GM12878 (cell line): ENCODE results near the gene ZNF133. TPM values are rescaled to one million over a fixed set of nuclear protein-coding genes. Genes with fewer than 3 reads are reported as not detected.

Experiments
- ATAC-seq: fragments of 200-7000 bp; cut with Tn5 transposase; 3 replicates; pipeline ENCODE4 v1.9.1; 2020; ENCODE audit warnings: mild to moderate bottlenecking, moderate library complexity
- BruUV-seq: library from RNA; stranded (reverse); fragments of 400-500 nt; replicated peaks from 2 replicates; lab custom pipeline; 2021; lab: Mats Ljungman, UMichigan
- CTCF ChIA-PET: fragments of 300-600 bp; sonication (Branson Sonifier 250); formaldehyde crosslinking; extraction: SDS; loops from one replicate; lab custom pipeline; 2021; ENCODE audit warnings: inconsistent platforms; lab: Yijun Ruan, JAX
- POLR2A ChIA-PET: fragments of 350-600 bp; formaldehyde crosslinking; extraction: SDS; loops from one replicate; lab custom pipeline; 2021; ENCODE audit warnings: inconsistent platforms; lab: Charles Lee
- RAD21 ChIA-PET: fragments of 300-600 bp; sonication (Branson Sonifier 250); formaldehyde crosslinking; loops from one replicate; lab custom pipeline; 2023; ENCODE audit warnings: antibody characterized with exemption; ENCODE audit not compliant: unreplicated experiment; lab: Charles Lee
- SMC1A ChIA-PET: fragments of 300-600 bp; sonication (Branson Sonifier 250); formaldehyde crosslinking; loops from one replicate; lab custom pipeline; 2023; ENCODE audit not compliant: unreplicated experiment, uncharacterized antibody; lab: Charles Lee
- DNase-seq: peaks from one replicate; pipeline ENCODE4 v3.0.0-alpha.2; 2011; ENCODE audit warnings: low read depth, low spot score
- FAIRE-seq: peaks from 3 replicates; lab custom pipeline; 2011; peaks lifted over from hg19 to GRCh38; lab: Jason Lieb, UNC
- H2AFZ ChIP-seq: 2 replicates; pipeline ENCODE4 v1.6.0; 2011; ENCODE audit warnings: low read depth, low read length, control low read depth; ENCODE audit not compliant: control insufficient read depth
- H3K27ac ChIP-seq: 2 replicates; pipeline ENCODE4 v1.5.1; 2011; ENCODE audit warnings: control low read depth; ENCODE audit not compliant: control insufficient read depth, insufficient read depth
- H3K27me3 ChIP-seq, 2 experiments: replicated peaks in 1 of 2; 2 replicates each; pipeline versions ENCODE4 v1.6.0 to v1.6.1; 2011; ENCODE audit warnings: low read length in 1 of 2; ENCODE audit not compliant: control insufficient read depth in 2 of 2, insufficient read depth in 2 of 2
- H3K36me3 ChIP-seq, 2 experiments: 2 replicates each; pipeline ENCODE4 v1.5.1; 2011; ENCODE audit warnings: low read length in 1 of 2; ENCODE audit not compliant: control insufficient read depth in 2 of 2, insufficient read depth in 2 of 2
- H3K4me1 ChIP-seq: 2 replicates; pipeline ENCODE4 v1.6.1; 2011; ENCODE audit warnings: mild to moderate bottlenecking, low read length, moderate library complexity, mixed read lengths; ENCODE audit not compliant: control insufficient read depth, insufficient read depth
- H3K4me2 ChIP-seq: 2 replicates; pipeline ENCODE4 v1.6.0; 2011; ENCODE audit warnings: control low read depth; ENCODE audit not compliant: control insufficient read depth, insufficient read depth
- H3K4me3 ChIP-seq: fragments of 200-600 bp; sonication (generic); 2 replicates; pipeline ENCODE4 v1.5.1; 2016
- H3K79me2 ChIP-seq: 2 replicates; pipeline ENCODE4 v1.6.0; 2011; ENCODE audit warnings: low read length; ENCODE audit not compliant: control insufficient read depth, insufficient read depth
- H3K9ac ChIP-seq: 2 replicates; pipeline ENCODE4 v1.8.0; 2011; ENCODE audit warnings: low read length, control low read depth, mixed read lengths; ENCODE audit not compliant: control insufficient read depth, insufficient read depth
- H3K9me3 ChIP-seq: replicated peaks from 3 replicates; pipeline ENCODE4 v1.5.1; 2011; ENCODE audit warnings: mild to moderate bottlenecking, low read length; ENCODE audit not compliant: control insufficient read depth, insufficient read depth
- H4K20me1 ChIP-seq: 2 replicates; pipeline ENCODE4 v1.6.0; 2011; ENCODE audit not compliant: control insufficient read depth, insufficient read depth
- CBX3 ChIP-seq: fragments of 200-600 bp; sonication (generic); IDR thresholded peaks from 2 replicates; pipeline ENCODE4 v1.6.1; 2016; ENCODE audit warnings: low read depth, borderline replicate concordance
- CREB1 ChIP-seq: IDR thresholded peaks from 2 replicates; pipeline ENCODE4 v1.6.1; 2012; ENCODE audit warnings: low read depth, mild to moderate bottlenecking, inconsistent platforms
- E2F8 ChIP-seq: fragments of 450-650 bp; IDR thresholded peaks from 2 replicates; pipeline ENCODE4 v1.6.1; 2018; ENCODE audit warnings: mild to moderate bottlenecking, low read depth, moderate library complexity; ENCODE audit not compliant: partially characterized antibody
- HDGF ChIP-seq: fragments of 450-650 bp; IDR thresholded peaks from 2 replicates; pipeline ENCODE4 v1.6.1; 2016; ENCODE audit warnings: antibody characterized with exemption
- IRF5 ChIP-seq: fragments of 450-650 bp; IDR thresholded peaks from 2 replicates; pipeline ENCODE4 v1.6.1; 2017; ENCODE audit warnings: borderline replicate concordance
- MEF2B ChIP-seq: fragments of 450-650 bp; IDR thresholded peaks from 2 replicates; pipeline ENCODE4 v1.6.1; 2018; ENCODE audit warnings: mild to moderate bottlenecking, moderate library complexity; ENCODE audit not compliant: partially characterized antibody, poor library complexity, severe bottlenecking
- NFYB ChIP-seq: IDR thresholded peaks from 2 replicates; pipeline ENCODE4 v1.6.1; 2011; ENCODE audit warnings: low read depth, mild to moderate bottlenecking, low read length, improper control_type of control experiment, moderate library complexity; ENCODE audit not compliant: insufficient read depth
- NRF1 ChIP-seq: conservative IDR thresholded peaks from 2 replicates; pipeline ENCODE4 v1.6.1; 2011; ENCODE audit warnings: mild to moderate bottlenecking, low read depth, low read length, improper control_type of control experiment
- POLR2AphosphoS2 ChIP-seq: IDR thresholded peaks from 2 replicates; pipeline ENCODE4 v1.6.1; 2011; ENCODE audit warnings: low read depth, mild to moderate bottlenecking, low read length, improper control_type of control experiment, moderate library complexity
- ZNF217 ChIP-seq: fragments of 450-650 bp; IDR thresholded peaks from 2 replicates; pipeline ENCODE4 v1.6.1; 2017; ENCODE audit warnings: antibody characterized with exemption, mild to moderate bottlenecking
- WGBS: methylation state at CpG from one replicate; pipeline ENCODE4 v1.1.6; 2016; ENCODE audit warnings: low lambda C conversion rate; ENCODE audit not compliant: insufficient replicate concordance, insufficient coverage; ENCODE audit errors: missing lambda C conversion rate; 5-methylcytosine and 5-hydroxymethylcytosine counted together
- in situ Hi-C: fragments of 300-500 bp; cut with MboI; formaldehyde crosslinking; loops from 9 replicates; pipeline ENCODE4 v1.14.3; 2018; ENCODE audit warnings: mixed read lengths
- intact Hi-C: fragments of 100-400 bp; cut with micrococcal nuclease; formaldehyde crosslinking; loops from one replicate; pipeline ENCODE4 v1.14.2; 2022; ENCODE audit not compliant: unreplicated experiment
- polyA plus RNA-seq, 11 experiments: library from polyadenylated mRNA; depleted of rRNA in 4 of 11; unstranded in 6 of 11; stranded (reverse) in 5 of 11; fragments of >200 nt; fragmentation: Nextera tagmentation in 4 of 11; fragmentation: Illumina TruSeq in 1 of 11; extraction: Ambion mirVana in 4 of 11; extraction: Trizol in 1 of 11; gene quantifications; 1 replicate in 1 of 11; 2 replicates in 10 of 11; pipeline versions ENCODE4 v1.2.1 to v1.2.3, GENCODE V29; 2011 to 2016; ENCODE audit warnings: inconsistent platforms in 2 of 11, missing spikeins in 2 of 11, low read depth in 1 of 11
- total RNA-seq, 4 experiments: library from RNA; depleted of rRNA in 3 of 4; stranded (reverse); fragments of >200 nt in 3 of 4; fragmentation: Illumina TruSeq in 1 of 4; extraction: Trizol in 1 of 4; gene quantifications; 2 replicates each; pipeline versions ENCODE4 v1.2.1 to v1.2.3, GENCODE V29; 2013 to 2021
- TF ChIP-seq, protein P1 (sequence below): fragments of 450-650 bp; IDR thresholded peaks from 2 replicates; pipeline ENCODE4 v1.6.1; 2016; ENCODE audit warnings: mild to moderate bottlenecking

The ZNF133 gene
- total and polyA plus RNA-seq, 10 of the 15 experiments (the other 5 are each of a cell fraction or from before 2014, with no cell fraction given): 2.0 to 9.3 (median 7.3) TPM

- no peak for ATAC-seq
- Histone ChIP-seq H3K27me3 (no peaks in the 10 kb centered on the region; a peak in 1 of 4 replicates), H4K20me1 (no peaks in the 10 kb centered on the region), H3K27ac (no peak overlapping the region)
- no peak for FAIRE-seq
- ChIA-PET RAD21 (no interaction called here), POLR2A (no interaction called here), SMC1A (no interaction called here)
- no peak for TF ChIP-seq IRF5
- TF ChIP-seq MEF2B: no peak
- no peak for TF ChIP-seq E2F8
- no peak for TF ChIP-seq CBX3
- no peak for TF ChIP-seq NRF1
- TF ChIP-seq, protein P1, sequence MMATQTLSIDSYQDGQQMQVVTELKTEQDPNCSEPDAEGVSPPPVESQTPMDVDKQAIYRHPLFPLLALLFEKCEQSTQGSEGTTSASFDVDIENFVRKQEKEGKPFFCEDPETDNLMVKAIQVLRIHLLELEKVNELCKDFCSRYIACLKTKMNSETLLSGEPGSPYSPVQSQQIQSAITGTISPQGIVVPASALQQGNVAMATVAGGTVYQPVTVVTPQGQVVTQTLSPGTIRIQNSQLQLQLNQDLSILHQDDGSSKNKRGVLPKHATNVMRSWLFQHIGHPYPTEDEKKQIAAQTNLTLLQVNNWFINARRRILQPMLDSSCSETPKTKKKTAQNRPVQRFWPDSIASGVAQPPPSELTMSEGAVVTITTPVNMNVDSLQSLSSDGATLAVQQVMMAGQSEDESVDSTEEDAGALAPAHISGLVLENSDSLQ: no peak
- TF ChIP-seq HDGF: no peak
- TF ChIP-seq NFYB: no peak
- TF ChIP-seq CREB1: no peak
- TF ChIP-seq ZNF217: no peak
- no peak for TF ChIP-seq POLR2AphosphoS2
- TF ChIP-seq, all 136 proteins: peak for 0
- intact Hi-C loops (no loop called here), in situ Hi-C loops (no loop called here)
- H3K4me3 ChIP-seq: no peak overlapping the region
- H3K4me2 ChIP-seq: no peak overlapping the region
- H3K4me1 ChIP-seq: no peaks in the 10 kb centered on the region
- H3K9me3 ChIP-seq: no peaks in the 10 kb centered on the region
- no TSS peak for BruUV-seq
- H3K79me2 ChIP-seq: no peaks in the 10 kb centered on the region
- no peak overlapping the region for H3K9ac ChIP-seq
- CTCF ChIA-PET: no interaction called here
- WGBS: 6% methylated on average over 1 of the region's 1 CpG
- DNase-seq: no peak
- no peaks in the 10 kb centered on the region for H3K36me3 ChIP-seq
- H2AFZ ChIP-seq: no peak overlapping the region
Observed at GRCh38 chr20:18360635-18361034, 72.3 kb downstream of the ZNF133 start.
